Upper lobe of right lung (tissue), 1 donor: ENCODE data around the gene INPP4A. TPM values are rescaled to one million over a fixed set of nuclear protein-coding genes. Genes with fewer than 3 reads are reported as not detected.

Source experiments
- ATAC-seq: fragments of 200-7000 bp; cut with Tn5 transposase; one replicate; pipeline ENCODE4 v1.9.1; 2020; ENCODE audit warnings: mild to moderate bottlenecking, moderate library complexity
- DNase-seq: peaks from one replicate; pipeline ENCODE4 v3.0.0-alpha.2; 2020
- H3K27ac ChIP-seq: fragments of 200-600 bp; one replicate; pipeline ENCODE4 v1.8.0; 2022
- H3K27me3 ChIP-seq: fragments of 200-600 bp; one replicate; pipeline ENCODE4 v1.8.0; 2022; ENCODE audit warnings: mild to moderate bottlenecking
- H3K36me3 ChIP-seq: fragments of 200-600 bp; one replicate; pipeline ENCODE4 v1.8.0; 2022
- H3K4me1 ChIP-seq: fragments of 200-600 bp; one replicate; pipeline ENCODE4 v1.8.0; 2022
- H3K4me3 ChIP-seq: fragments of 200-600 bp; one replicate; pipeline ENCODE4 v1.8.0; 2022; ENCODE audit warnings: mild to moderate bottlenecking
- H3K9me3 ChIP-seq: fragments of 200-600 bp; one replicate; pipeline ENCODE4 v1.8.0; 2022
- intact Hi-C: fragments of 100-400 bp; cut with DNase I; formaldehyde crosslinking; loops from one replicate; pipeline ENCODE4 v1.11.0; 2022
- total RNA-seq: library from RNA; stranded (reverse); fragmentation: NEBNext Ultra II Directional; extraction: Animal tissue kit (Norgen Biotek cat#: 25700); gene quantifications from one replicate; pipeline ENCODE4 v1.2.1, GENCODE V29; 2021
- TF ChIP-seq, protein P1 (sequence below): fragments of 200-600 bp; IDR thresholded peaks from one replicate; pipeline ENCODE4 v1.8.0; 2022; ENCODE audit warnings: antibody characterized with exemption
- donor health status: DM: no; HTN: yes; CAD: no; lungs with severe emphysema.

The INPP4A gene
- total RNA-seq, 1 donor from 2014 or later: 35.0 TPM

DNA sequence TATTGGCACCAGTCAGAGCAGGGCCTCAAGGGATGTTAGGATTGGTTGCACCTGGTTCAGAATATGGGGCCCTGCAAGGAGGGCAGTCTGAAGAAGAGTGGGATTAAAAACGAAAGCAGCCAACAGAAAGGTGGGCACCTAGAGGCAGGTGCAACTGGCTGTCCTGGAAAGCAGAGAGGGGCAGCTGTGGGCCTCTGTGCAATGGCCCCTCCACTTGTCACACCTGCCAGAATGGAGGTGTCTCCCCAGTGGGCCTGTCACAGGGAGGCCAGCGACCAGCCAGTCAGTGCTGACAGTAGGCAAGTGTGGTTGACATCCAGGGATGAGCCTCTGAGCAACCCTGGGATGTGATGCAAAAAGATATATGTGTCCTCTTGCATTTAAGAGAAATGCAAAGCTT is 37.7 kb downstream of the INPP4A start:
- no peak for ATAC-seq
- H3K27ac ChIP-seq: no peak overlapping the region
- no peak for DNase-seq
- intact Hi-C loops: no loop called here
- peaks cover 66% of the 10 kb centered on the region for H3K4me1 ChIP-seq
- H3K4me3 ChIP-seq: no peak overlapping the region
- no peaks in the 10 kb centered on the region for H3K9me3 ChIP-seq
- H3K36me3 ChIP-seq: no peaks in the 10 kb centered on the region
- no peaks in the 10 kb centered on the region for H3K27me3 ChIP-seq
- TF ChIP-seq, protein P1, sequence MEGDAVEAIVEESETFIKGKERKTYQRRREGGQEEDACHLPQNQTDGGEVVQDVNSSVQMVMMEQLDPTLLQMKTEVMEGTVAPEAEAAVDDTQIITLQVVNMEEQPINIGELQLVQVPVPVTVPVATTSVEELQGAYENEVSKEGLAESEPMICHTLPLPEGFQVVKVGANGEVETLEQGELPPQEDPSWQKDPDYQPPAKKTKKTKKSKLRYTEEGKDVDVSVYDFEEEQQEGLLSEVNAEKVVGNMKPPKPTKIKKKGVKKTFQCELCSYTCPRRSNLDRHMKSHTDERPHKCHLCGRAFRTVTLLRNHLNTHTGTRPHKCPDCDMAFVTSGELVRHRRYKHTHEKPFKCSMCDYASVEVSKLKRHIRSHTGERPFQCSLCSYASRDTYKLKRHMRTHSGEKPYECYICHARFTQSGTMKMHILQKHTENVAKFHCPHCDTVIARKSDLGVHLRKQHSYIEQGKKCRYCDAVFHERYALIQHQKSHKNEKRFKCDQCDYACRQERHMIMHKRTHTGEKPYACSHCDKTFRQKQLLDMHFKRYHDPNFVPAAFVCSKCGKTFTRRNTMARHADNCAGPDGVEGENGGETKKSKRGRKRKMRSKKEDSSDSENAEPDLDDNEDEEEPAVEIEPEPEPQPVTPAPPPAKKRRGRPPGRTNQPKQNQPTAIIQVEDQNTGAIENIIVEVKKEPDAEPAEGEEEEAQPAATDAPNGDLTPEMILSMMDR: no peak

DNA sequence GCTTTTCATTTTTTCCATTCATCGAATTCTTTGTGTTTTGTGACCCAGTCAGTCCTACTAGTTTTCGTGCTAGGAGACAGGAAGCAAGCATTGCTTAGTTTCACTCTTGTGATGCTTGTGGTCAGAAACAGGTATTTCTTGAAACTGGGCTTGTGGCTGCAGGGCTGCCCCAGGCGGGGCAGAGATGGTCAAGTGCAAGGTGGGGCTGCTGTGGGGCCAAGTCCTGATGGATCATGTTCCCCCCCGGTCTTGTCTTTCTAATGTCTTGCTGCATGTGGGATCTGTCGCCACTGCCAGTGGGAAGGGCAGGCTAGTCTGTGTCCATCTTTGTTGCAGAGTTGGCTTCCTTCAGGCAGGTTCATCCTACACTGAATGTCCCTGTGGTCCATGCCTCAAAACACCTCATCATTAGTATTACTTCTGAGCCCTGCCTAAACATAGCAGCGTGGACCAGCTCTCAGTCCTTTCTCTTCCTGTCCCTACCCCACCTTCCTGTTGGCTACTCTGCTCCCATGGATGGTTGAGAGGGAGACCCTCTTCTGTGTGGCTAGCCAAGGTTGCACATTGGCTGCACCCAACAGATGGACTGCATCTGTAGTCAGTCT is 38.7 kb downstream of the INPP4A start:
- ATAC-seq: peak; percentile 69

DNA sequence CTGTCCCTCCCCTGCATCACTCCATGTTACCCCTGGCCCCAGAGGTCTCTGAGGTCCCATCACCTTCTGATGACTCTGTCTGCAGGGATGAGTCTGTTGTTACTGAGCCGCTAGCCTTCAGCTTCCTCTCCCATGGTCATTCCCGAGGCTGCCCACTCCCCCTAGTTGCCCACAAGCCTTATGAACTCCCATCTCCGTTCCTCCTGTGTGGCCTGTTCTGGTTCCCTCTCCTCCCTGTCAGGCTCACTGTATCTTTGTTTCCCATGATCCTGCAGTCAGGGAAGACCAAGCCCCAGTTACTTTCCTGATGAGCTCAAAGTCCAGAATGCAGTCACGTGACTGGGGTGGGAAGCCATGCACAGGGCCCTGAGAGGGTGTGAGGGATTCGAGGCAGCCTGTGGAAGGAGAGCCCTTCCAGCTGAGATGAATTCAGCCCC is 39.5 kb downstream of the INPP4A start:
- ATAC-seq (no peak), DNase-seq (no peak)
- Histone ChIP-seq H3K27ac (no peak overlapping the region), H3K27me3 (no peaks in the 10 kb centered on the region), H3K4me3 (no peak overlapping the region), H3K9me3 (no peaks in the 10 kb centered on the region), H3K36me3 (no peaks in the 10 kb centered on the region), H3K4me1 (peaks cover 52% of the 10 kb centered on the region)
- TF ChIP-seq, protein P1: no peak
- intact Hi-C loops: no loop called here

More for the DNA sequence above, 38.7 kb downstream of the INPP4A start:
- H3K27me3 ChIP-seq: no peaks in the 10 kb centered on the region
- no peaks in the 10 kb centered on the region for H3K36me3 ChIP-seq
- no peaks in the 10 kb centered on the region for H3K9me3 ChIP-seq
- H3K4me1 ChIP-seq: peaks cover 57% of the 10 kb centered on the region
- no peak for DNase-seq
- intact Hi-C loops: no loop called here
- TF ChIP-seq, protein P1: no peak
- no peak overlapping the region for H3K27ac ChIP-seq
- H3K4me3 ChIP-seq: no peak overlapping the region

DNA sequence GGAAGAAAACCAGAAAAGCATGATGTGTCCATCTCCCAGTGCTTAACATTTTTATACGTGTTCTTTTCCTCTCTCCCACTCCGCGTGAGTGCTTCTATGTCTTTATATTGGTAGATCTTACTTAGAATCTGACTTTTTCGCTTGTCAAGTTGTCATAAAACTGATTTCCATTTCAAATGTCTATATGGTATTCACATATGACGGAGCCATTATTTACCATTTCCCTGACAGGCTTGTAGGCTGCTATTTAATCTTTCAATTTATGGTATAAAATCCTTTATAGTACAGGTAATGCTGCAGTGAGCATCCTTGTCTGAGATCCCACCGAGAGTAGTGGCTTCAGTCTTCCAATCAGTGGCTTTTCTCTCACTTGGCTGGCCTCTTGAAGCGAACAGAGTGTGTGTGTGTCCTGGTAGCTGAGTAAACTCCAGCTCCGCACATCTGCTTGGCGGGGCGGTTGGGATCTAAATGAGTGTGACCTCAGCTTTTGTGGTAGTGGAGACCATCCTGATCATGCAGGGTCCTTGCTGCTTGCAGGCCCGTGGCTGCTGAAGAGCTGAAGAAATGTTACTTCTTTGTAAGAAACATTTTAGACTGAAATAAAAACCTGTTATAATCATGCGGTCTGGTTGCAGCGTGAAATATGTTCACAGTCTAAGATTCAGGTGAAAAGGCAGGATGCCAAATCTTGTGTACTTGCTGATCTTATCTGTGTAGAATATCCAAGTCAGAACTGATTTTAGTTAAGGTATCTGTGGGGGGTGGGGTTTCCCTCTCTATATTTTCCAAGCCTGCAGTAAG is 40.2 kb downstream of the INPP4A start:
- Histone ChIP-seq H3K27ac (no peak overlapping the region), H3K27me3 (no peaks in the 10 kb centered on the region), H3K9me3 (no peaks in the 10 kb centered on the region), H3K4me1 (peaks cover 52% of the 10 kb centered on the region), H3K36me3 (no peaks in the 10 kb centered on the region), H3K4me3 (no peak overlapping the region)
- TF ChIP-seq, protein P1: no peak
- DNase-seq (no peak), ATAC-seq (no peak)
- intact Hi-C loops: no loop called here

DNA sequence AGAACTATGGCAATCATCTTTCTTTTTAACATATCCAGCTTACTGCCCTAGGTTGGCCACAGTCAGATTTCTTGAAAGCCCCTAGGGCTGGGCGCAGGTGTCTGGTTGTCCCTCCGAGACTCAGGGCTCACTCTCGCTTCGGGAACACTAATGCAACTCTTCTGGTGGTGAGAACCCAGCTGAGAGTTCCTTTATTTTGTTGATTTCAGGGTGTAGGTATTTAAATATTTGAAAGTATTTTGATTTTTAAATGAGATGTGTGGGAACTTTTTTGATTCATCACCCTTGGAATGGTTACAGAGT is 40.7 kb downstream of the INPP4A start:
- TF ChIP-seq, protein P1: no peak
- DNase-seq (no peak), ATAC-seq (no peak)
- Histone ChIP-seq H3K4me3 (no peak overlapping the region), H3K4me1 (peaks cover 50% of the 10 kb centered on the region), H3K9me3 (no peaks in the 10 kb centered on the region), H3K36me3 (no peaks in the 10 kb centered on the region), H3K27ac (no peak overlapping the region), H3K27me3 (no peaks in the 10 kb centered on the region)
- intact Hi-C loops: no loop called here
